Activated CD8-positive, alpha-beta memory T cell treated with anti-CD3 and anti-CD28 coated beads for 4 hours (primary cell): ENCODE measurements around the gene ZC3H12C.

Experiments
- DNase-seq, 2 donors: peaks; one replicate each; pipeline ENCODE4 v3.0.0-alpha.2; 2020; ENCODE audit warnings: low read depth in 2 of 2

Gene ZC3H12C

DNA sequence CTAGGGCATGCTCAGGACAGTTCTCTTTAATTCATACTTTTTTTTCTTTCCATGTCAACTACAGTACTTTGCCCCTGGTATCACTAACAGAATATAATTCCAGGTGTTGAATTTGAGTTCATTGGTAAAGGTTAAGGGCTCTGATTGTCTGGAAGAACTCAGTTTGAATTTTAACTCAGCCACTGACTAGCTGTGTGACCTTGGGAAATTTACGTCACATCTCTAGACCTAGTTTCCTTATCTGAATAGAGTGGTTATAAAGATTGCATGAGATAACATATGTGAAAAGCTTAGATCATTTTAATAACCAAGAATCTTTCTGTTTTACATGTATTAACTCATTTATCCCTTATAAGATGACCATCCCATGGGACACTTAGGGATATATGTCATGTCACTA is 15.8 kb upstream of the ZC3H12C start:
- DNase-seq: no peak

DNA sequence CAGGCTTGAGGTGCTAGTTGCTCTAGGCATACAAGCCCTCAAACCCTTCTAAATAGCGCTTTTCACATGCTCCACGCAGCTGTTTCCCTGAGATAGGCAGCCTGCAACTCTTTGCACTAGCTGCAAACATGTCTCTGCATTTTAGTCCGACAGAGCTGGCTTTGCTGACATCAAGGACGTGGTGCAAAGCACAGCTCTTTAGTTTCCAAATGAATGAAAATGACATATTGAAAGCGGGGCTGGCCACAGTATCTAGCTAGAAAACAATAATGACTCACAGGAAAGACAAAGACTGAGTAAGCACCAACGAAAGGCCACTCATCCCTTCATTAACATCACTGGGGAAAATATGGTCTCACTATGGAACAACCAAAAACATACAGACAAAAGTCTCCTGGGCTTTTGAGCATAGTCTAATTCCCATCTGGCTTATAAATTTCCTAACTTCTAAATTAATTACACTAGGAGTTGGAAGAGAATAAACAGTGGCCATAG is 15.3 kb upstream of the ZC3H12C start:
- DNase-seq: no peak

DNA sequence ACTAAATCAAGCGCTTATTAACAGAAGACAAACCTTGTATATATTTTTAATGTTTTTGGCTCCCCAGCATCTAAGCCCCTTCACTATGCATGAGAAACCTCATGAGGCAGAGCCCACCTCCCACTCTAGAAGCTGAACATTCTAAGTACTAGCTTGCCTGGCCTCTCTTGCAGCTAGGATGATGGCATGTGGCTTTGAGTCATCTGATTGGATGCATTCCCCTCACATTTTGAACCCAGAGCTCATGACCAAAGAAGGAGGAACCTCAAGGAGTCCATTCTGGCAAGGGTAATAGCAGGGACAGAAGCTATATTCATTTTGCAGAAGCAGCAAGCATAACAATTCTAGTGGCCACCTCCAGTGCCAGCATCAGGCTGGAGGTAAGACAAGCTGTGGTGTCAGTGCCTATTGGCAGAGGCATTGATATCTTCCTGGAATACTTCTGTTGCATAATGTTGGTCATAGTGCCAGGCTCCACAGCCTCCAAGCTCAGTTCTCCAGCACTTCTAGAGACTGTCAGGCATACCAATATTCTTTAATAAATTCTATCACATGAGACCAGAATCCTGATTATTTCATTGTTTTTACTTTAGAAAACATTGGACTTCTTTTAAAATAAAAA is 14.2 kb upstream of the ZC3H12C start:
- no peak for DNase-seq

DNA sequence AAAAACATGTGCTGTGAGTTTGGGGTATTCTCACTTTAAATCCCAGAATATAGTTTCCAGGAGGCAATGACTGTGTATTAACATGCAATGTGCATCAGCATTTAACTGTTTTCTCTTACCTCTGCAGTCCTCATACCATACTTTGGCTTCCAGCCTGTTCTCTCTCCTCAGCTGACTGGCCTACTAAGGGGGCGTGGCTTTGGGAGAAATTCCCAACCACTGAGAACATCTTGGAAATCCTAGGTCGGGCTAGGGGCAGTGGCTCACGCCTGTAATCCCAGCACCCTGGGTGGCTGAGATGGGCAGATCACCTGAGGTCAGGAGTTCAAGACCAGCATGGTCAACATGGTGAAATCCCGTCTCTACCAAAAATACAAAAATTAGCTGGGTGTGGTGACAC is 13.5 kb upstream of the ZC3H12C start:
- DNase-seq: no peak

DNA sequence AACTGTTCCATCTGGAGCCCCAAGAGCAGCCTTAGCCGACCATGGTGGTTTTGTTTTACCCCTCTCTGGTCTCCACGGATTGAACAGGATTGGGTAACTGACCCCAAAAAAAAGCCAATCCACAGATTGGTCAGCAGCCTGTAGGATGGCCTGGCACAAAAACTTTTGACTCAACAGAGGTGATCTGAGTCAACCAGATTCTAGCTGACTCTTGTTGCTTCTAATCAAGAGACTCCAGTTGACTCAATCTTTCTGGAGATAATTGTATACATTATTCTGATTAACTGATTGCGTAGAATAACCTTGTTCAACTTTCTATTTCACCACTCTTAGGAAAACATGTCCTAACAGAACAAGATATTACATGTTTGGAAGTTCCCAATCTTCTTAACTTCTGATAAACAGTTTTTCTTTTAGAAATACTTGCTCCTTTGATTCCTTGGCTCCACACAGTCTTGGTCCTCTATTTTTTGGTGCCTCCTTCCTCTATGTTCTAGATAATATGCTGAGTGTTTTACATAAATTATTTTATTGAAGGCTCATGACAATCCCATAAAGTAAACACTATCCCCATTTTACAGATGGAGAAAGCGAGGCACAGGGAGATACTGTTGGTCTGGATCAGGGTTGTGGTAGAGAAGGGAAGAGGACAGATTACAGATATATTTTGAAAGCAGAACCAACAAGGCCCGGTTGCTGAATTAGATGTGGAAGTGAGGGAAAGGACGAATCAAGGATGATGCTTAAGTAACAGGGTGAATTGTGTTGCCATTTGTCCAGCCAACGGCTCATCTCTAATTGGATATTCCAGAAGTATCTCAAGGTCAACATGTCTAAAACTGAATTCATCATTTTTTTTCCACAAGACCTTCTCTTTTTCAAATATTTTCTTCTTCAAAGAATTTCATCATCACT is 11.5 kb upstream of the ZC3H12C start:
- DNase-seq: no peak

DNA sequence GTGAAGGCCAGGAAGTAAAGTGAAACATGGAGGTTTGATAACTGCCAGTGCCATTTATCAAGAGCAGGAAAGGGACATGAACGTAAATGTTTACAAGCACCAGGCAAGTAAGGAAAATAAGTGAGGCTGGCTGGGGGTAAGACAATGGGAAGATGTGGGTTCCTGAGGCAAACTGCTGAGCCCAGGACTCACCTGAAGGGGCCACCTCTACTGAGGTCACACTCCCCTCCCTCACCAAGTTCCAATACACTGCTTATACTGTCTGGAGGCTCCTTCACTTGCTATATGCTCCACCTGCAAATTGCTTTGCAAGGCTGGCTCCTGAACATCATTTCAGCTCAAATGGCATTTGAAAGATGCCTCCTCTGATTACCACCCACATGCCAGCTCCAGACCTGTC is 10.3 kb upstream of the ZC3H12C start:
- no peak for DNase-seq

DNA sequence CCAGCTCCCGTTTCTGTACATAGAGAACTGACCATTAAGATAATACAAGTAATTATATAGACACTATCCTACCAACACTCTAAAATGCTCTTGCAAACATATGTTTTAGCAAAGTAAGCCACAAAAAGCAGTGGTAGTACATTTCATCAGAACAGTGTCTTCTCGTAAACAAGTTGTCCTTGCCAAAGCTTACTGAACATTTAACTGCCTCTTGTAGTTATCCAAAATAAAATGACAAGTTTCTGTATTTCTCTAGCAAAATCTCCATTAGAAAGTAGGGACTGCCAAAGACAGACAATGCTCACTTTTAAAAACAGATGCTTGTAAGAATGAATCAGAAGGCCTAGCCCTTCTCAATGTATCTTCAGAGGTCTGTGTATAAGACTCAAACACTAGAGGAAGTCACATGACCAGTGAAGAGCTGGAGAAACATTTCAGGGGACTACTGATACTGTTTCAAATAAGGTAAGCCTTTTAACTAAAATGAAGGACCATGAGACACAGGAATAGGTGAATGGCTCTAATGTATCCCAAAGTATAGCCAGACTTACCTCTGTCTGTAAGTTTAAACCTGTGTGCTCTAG is 7.8 kb upstream of the ZC3H12C start:
- DNase-seq: no peak

DNA sequence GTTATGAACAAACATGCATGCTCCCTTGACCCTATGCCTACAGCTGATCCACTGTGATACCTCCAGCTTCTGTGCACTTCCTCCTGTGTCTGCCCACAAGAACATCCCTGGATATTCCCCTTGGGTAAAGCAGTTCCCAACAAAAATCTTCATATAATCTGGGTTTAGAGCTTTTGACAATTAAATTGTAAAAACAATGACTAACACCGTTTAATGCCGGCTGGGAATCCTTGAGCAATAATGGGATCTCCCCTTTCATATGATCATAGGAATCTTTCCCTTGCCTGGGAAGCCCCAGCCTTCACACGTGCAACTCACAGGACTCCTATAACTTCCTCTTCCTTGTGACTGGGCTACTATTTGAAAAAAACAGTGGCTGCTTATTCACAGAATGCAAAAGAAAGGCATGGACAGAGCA is 6.3 kb upstream of the ZC3H12C start:
- no peak for DNase-seq

DNA sequence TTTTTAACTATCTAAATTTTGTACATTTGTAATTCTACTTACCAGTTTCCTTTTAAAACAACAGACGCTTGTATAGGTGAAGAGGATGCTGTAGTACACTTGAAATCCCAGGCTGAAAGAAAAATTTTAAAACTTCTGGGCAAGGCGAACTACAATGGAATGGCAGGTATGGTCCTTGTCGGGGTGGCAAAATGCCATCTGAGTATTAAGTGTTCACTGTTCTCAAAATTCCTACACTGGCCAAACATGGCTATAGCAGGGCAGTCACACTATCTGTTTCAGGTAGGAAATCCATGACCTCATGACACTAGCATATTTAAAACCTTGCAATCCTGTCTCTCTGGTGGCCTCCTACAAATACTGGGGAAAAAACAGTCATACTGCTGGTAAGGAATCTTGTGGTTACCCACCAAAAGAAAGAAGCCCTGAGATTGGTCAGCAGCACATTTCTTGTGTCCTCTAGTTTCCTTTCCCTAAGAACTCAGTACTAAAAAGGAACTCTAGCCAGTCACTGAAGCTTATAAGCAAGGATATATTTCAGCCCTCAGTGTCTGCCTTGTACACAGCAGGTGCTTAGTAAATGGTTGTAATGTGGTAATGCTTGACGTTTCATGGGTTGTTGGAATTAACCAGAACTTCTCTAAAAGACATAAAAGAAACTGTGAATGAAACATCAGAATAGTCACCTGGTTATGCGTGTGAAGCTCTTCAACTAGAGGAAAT is 5.2 kb upstream of the ZC3H12C start:
- no peak for DNase-seq

DNA sequence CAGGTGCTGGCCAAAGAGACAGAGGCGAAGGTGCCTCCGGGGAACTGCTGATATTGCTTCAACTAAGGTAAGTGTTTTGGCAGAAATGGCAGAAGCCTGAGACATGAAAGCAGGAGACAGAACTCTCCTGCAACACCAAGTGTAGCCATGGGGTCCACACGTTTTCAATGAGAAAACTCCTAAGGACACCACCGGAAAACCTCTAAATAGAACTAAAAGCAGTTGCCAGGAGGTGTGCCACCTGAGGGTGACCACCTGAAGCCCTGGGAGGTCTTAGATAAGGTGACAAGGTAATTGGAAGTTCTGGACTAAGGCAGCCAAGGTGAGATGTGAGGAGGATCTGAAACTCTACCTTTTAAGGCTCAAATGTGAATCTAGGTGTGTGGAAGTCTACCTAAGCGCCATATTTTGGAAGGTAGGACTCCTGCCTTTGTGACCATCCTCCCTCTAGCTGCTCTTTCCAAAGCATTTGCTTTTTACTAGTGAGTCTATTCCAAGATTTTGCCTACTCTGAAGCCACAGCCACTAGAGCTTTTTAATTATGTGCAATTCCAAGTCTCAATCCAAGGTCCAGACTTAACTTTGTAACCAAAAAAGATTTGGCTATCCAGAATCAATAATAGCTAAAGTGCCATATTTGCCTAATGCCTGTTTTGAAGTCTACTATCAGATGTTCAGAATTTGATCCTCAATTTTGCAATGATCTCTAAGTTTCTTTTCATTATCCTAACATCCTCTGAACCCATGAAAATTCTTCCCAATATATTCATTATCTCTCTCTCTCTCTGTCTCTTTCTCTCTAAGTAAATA is 4.5 kb upstream of the ZC3H12C start:
- DNase-seq: no peak

DNA sequence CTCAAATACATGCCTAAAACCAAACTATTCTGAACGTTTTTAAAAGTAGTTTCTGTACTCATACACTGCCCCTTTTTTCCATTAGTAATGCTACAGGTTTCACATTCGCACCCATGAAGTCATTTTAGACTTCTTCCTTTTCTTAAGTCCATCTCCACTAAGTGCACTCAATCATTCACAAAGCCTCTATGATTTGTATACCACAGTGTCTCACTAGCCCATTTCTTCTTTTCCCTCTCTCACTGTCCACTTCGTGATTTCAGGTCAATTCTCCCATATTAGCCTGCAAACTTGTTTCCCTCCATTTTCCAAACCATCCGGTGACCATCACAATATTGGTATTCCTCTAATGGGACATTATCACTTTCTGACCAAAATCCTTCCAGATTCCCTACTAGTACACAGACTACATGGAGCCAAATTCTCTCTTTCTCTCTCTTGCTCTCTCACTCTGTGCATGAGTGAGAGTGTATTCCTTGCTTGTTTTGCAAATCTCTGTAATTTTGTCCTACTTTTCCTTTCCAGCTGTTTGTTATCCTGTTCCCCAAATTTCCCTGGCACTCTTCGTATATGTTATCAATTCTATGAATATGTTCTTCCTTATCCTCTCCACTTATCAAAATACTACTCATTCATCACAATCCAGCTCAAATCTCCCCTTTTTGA is 3.4 kb upstream of the ZC3H12C start:
- DNase-seq: no peak

DNA sequence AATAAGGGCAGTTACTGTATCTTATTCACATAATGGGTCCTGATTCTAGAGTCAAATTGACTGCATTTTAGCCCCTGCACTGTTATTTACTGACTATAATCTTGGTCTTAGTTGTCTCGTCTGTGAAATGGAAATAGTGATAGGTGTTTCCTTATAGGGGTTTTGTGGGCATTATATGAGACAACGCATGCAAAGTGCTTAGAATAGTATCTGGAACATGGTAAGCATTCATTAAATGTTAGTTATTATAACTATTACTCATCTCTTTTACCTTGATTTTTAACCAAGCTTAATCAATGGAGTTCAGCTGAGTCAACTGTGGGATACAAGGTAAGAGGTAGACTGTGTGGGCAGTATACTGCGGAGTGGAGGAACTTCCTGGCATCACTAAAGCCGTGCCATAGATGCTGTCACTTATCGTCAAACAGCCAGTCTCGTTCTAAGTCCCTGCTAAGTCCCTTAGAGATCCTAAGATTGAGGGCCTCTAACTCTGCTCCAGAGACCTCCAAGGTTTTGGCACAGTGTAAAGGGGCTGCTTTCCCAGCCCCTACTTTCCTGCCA is 2.6 kb upstream of the ZC3H12C start:
- no peak for DNase-seq

DNA sequence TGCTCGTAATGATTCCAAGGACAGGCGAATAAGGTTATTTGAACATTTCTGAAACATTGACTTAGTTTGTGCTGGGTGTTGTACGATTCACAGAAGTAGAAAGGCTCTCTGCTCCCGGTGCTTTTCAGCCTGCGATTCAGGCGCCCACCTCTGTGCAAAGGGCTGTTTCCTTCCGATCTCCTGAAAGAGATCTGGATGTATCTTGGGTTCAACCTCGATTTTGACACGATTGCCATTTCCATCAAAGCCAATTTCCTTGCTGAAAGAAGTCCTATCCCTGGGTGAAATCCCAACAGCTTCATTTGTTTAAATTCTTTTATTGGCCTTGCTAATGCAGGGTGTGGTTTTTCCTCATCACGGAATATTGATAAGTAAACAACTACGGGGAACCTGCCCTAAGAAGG is 1.1 kb upstream of the ZC3H12C start:
- DNase-seq: no peak

DNA sequence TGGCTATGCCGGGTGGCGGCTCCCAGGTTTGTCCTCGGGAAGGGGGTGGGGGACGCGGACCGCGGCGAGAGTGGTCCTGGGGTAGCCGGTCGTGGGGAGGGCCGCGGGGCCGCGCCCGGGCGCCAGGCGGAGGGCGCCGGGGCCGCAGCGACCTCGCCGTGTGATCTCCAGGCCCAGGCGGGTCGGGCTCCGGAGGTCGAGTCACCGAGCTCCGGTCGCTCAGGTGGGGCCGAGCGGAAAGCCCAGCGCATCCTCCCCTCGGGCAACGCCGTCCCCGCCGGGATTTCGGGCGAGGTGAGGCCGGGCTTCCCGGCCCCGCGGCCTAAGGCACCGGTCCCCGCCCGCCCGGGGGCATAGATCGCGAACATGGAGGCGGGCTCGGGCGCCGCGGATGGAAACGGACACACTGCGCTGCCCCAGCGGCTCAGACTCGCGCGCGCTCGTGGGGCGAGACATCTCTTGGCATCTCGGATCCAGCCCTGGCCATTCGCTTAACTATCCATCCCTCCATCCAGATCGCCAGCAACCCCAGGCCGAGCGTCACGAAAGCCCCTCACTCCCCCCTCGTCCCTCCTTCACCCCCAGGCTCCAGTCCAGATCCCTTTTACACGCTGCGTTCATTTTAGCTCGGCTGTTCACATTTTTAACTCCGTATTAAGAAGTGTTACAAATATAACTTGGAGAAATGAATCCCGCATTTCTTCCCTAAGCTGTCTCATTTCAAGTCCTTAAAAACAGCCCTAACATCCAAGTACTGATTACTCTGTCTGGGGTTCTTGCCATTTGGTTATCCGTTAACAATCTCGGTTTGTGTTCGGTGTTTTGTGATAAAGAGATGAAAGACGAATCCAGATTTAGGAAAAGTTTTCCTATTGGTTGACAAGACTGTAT is 460 bp downstream of the ZC3H12C start:
- DNase-seq: no peak

DNA sequence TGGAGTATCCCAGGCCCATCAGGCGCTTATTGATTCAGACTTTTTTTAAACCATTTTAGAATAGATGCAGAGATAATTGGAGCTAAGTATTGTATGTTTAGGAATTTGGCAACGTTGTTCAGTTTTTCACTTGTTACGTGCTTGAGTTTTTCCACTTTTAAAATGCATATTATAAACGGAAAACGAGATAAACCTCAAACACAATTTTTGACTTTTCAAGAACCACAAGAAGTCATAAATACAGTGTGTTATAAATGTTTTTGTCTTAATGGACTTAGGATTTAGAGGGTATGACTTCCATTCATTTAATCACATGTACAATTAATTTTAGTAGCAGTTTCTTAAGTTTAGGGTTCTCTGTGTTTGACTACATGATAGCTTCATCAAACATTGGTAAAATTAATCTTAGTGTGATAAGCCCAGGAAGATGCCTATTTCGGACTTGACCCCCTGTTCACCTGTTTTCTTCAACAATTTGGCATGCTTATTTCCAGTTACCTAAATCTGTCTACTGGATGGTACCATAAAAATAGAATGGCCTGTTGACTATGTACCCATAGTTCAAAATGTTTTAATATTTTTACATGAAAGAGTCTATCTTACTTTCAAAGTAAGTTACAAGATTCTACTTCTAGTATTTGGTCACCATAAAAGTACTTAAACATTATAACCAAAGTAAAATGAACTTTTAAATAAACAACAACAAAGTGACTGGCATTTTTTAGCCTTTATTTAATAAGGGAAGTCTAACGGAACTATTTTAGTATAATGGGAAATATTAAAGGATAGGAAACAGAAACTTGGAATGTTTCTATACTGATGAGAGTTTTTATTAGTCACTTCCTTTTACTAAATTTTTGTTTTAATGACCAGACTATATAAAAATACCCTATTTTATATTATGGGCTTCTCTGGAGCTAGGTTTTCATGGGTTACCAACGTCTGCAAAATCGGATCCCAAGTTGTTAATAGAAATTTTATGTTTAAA is 1.4 kb downstream of the ZC3H12C start:
- DNase-seq: no peak

DNA sequence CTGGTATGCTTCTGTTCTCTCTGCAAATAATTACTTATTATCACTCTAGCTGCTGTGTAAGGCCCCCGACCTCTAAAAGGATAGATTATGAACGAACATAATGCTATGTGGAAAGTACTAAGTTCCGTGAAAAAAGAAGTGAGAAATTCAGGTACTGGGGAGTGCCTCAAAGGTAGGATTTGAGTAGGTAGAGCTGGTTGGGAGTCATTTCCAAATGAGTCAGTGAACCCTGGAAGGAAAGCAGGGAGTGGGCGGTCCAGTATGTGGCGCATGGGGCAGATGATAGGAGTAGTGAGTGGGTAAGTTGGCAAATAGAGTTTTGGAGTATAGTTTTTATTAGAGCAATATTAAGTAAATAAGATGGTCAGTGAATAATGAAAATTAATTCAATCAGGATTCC is 2.4 kb downstream of the ZC3H12C start:
- DNase-seq: no peak

DNA sequence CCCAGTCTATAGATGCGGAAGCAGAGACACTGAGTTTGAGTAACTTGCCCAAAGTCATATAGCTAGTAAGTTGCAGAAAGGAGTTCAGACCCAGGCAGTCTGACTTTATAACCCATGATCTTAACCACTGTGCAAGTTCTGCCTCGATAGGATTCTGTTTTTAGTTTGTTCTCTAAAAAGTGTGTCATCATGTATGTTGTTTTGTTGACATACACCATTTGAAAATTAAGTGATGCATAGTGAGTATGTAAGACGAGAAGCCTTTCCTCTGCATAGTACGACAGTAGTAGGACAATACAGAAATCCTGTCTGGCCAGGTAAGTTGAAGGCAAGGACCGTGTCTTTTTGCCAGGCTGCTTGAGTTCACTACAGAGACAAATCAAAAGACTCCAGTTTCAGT is 3.3 kb downstream of the ZC3H12C start:
- no peak for DNase-seq

DNA sequence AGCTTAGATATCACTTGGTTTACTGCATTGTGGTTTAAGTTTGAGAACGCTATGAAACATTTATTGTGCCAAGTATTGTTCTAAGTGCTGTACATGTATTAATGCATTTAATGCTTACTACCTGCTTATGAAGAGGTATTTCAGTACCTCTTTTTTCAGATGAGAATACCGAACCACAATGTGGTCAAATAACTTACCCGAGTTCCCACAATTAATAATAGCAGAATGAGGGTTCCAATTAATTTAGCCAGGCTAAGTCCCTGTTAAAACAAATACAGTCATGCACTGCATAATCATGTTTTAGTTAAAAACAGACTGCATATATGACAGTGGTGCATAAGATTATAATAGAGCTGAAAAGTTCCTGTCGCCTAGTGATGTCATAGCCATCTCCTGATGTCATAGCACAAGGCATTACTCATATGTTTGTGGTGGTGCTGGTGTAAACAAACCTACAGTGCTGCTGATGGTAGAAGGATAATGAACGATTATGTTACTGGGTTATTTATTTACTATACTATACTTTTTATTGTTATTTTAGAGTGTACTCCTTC is 4.3 kb downstream of the ZC3H12C start:
- DNase-seq: no peak
